Neural progenitor cell (in vitro differentiated cells): ENCODE measurements around the gene TRIM34. TPM values are rescaled to one million over a fixed set of nuclear protein-coding genes. Genes with fewer than 3 reads are reported as not detected.

Source experiments
- DNase-seq: peaks from one replicate; pipeline ENCODE4 v3.0.0-alpha.2; 2016; ENCODE audit warnings: low spot score
- H2AFZ ChIP-seq: fragments of 200-600 bp; sonication (generic); replicated peaks from 2 replicates; pipeline ENCODE4 v1.6.1; 2016; ENCODE audit warnings: antibody characterized with exemption
- H3F3A ChIP-seq: fragments of 200-600 bp; sonication (generic); 2 replicates; pipeline ENCODE4 v1.6.1; 2016; ENCODE audit warnings: antibody characterized with exemption, low read depth
- H3K27ac ChIP-seq: fragments of 200-600 bp; sonication (generic); 2 replicates; pipeline ENCODE4 v1.5.1; 2016; ENCODE audit warnings: mild to moderate bottlenecking
- H3K27me3 ChIP-seq: fragments of 200-600 bp; sonication (generic); 2 replicates; pipeline ENCODE4 v1.6.1; 2016; ENCODE audit warnings: mild to moderate bottlenecking, moderate library complexity
- H3K36me3 ChIP-seq: fragments of 200-600 bp; sonication (generic); 2 replicates; pipeline ENCODE4 v1.5.1; 2016
- H3K4me1 ChIP-seq: fragments of 200-600 bp; sonication (generic); 2 replicates; pipeline ENCODE4 v1.6.1; 2016; ENCODE audit warnings: mixed run types
- H3K4me2 ChIP-seq: fragments of 200-600 bp; sonication (generic); 2 replicates; pipeline ENCODE4 v1.6.1; 2016
- H3K4me3 ChIP-seq: fragments of 200-600 bp; sonication (generic); 2 replicates; pipeline ENCODE4 v1.5.1; 2016
- H3K79me2 ChIP-seq: fragments of 200-600 bp; sonication (generic); 2 replicates; pipeline ENCODE4 v1.6.1; 2016; ENCODE audit warnings: low read depth
- H3K9ac ChIP-seq: fragments of 200-600 bp; sonication (generic); 2 replicates; pipeline ENCODE4 v1.6.1; 2016
- H3K9me3 ChIP-seq: fragments of 200-600 bp; sonication (generic); 2 replicates; pipeline ENCODE4 v1.5.1; 2016; ENCODE audit warnings: low read depth
- H4K20me1 ChIP-seq: fragments of 200-600 bp; sonication (generic); 2 replicates; pipeline ENCODE4 v1.6.1; 2016; ENCODE audit warnings: low read depth
- H3K27ac Mint-ChIP-seq: 3 replicates; pipeline ENCODE4 v1.8.0; 2021; ENCODE audit warnings: mixed read lengths
- H3K27me3 Mint-ChIP-seq: 2 replicates; pipeline ENCODE4 v1.8.0; 2022; ENCODE audit warnings: low read depth, mild to moderate bottlenecking, inconsistent platforms, moderate library complexity, mixed read lengths; ENCODE audit not compliant: insufficient read depth
- H3K36me3 Mint-ChIP-seq: 3 replicates; pipeline ENCODE4 v1.8.0; 2021; ENCODE audit warnings: mixed read lengths
- H3K4me1 Mint-ChIP-seq: 3 replicates; pipeline ENCODE4 v1.8.0; 2021; ENCODE audit warnings: mixed read lengths
- H3K4me3 Mint-ChIP-seq: 3 replicates; pipeline ENCODE4 v1.8.0; 2021; ENCODE audit warnings: mild to moderate bottlenecking, moderate library complexity, mixed read lengths
- H3K9me3 Mint-ChIP-seq: 3 replicates; pipeline ENCODE4 v1.8.0; 2020; ENCODE audit warnings: mixed read lengths
- EZH2 ChIP-seq: fragments of 200-600 bp; sonication (generic); IDR thresholded peaks from 2 replicates; pipeline ENCODE4 v1.6.1; 2017; ENCODE audit warnings: antibody characterized with exemption, mild to moderate bottlenecking, moderate library complexity
- EZH2phosphoT487 ChIP-seq: fragments of 200-600 bp; sonication (generic); IDR thresholded peaks from 2 replicates; pipeline ENCODE4 v1.6.1; 2017; ENCODE audit warnings: antibody characterized with exemption
- total RNA-seq: library from RNA; depleted of rRNA; stranded (reverse); fragments of >200 nt; gene quantifications from 2 replicates; pipeline ENCODE4 v1.2.3, GENCODE V29; 2015; ENCODE audit warnings: low replicate concordance
- TF ChIP-seq, protein P1 (sequence below): fragments of 200-600 bp; sonication (generic); IDR thresholded peaks from 2 replicates; pipeline ENCODE4 v1.5.1; 2017; ENCODE audit warnings: antibody characterized with exemption, mild to moderate bottlenecking

Gene TRIM34
- total RNA-seq, 1 donor from 2014 or later: 4.5 TPM

DNA sequence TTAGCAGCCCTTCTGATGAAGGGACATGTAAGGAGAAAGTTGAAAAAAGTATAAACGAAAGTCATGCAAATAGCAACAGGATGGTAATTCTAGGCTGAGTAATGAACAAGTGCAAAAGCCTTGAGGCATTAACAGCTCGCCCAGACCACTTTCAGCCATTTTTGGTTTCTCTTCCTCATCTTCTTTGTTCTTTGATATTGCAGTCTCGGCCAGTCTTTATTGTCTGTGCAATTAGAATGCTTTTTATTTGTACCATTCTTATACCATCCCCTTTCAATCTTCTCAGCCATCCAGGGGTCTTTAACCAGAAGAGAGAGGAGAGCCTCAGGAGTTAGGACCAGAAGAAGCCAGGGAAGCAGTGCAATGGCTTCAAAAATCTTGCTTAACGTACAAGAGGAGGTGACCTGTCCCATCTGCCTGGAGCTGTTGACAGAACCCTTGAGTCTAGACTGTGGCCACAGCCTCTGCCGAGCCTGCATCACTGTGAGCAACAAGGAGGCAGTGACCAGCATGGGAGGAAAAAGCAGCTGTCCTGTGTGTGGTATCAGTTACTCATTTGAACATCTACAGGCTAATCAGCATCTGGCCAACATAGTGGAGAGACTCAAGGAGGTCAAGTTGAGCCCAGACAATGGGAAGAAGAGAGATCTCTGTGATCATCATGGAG, 7.3 kb downstream of the TRIM34 start:
- Histone ChIP-seq H4K20me1 (no peaks in the 10 kb centered on the region), H3K9ac (no peak overlapping the region), H3K9me3 (no peaks in the 10 kb centered on the region), H3K4me3 (no peak overlapping the region), H3K36me3 (no peaks in the 10 kb centered on the region), H3K4me2 (no peak overlapping the region), H3K27me3 (no peaks in the 10 kb centered on the region), H3K27ac (no peak overlapping the region), H3K4me1 (no peaks in the 10 kb centered on the region), H3F3A (no peaks in the 10 kb centered on the region), H3K79me2 (no peaks in the 10 kb centered on the region), H2AFZ (no peak overlapping the region)
- TF ChIP-seq EZH2phosphoT487 (no peak), EZH2 (no peak)
- TF ChIP-seq, protein P1, sequence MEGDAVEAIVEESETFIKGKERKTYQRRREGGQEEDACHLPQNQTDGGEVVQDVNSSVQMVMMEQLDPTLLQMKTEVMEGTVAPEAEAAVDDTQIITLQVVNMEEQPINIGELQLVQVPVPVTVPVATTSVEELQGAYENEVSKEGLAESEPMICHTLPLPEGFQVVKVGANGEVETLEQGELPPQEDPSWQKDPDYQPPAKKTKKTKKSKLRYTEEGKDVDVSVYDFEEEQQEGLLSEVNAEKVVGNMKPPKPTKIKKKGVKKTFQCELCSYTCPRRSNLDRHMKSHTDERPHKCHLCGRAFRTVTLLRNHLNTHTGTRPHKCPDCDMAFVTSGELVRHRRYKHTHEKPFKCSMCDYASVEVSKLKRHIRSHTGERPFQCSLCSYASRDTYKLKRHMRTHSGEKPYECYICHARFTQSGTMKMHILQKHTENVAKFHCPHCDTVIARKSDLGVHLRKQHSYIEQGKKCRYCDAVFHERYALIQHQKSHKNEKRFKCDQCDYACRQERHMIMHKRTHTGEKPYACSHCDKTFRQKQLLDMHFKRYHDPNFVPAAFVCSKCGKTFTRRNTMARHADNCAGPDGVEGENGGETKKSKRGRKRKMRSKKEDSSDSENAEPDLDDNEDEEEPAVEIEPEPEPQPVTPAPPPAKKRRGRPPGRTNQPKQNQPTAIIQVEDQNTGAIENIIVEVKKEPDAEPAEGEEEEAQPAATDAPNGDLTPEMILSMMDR: no peak
- no peak for DNase-seq
- Mint-ChIP-seq H3K9me3 (no peaks in the 10 kb centered on the region), H3K4me3 (no peak overlapping the region), H3K4me1 (no peaks in the 10 kb centered on the region), H3K36me3 (peaks cover 2% of the 10 kb centered on the region), H3K27ac (no peak overlapping the region), H3K27me3 (no peaks in the 10 kb centered on the region)

DNA sequence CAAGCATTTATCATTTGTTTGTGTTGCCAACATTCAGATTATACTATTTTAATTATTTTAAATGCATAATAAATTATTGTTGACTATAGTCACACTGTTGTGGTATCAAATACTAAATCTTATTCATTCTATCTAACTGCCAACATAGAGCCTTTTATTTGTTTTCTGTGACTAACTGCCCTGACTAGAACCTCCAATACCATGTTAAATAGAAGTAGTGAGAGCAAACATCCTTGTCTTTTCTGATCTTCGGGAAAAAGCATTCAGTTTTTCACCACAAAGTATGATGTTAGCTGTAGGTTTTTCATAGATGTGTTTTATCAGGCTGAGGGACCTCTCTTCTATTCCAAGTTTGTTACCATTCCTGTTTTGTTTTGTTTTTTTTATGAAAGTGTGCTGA, 15.2 kb downstream of the TRIM34 start:
- no peak overlapping the region for H3K4me2 ChIP-seq
- Mint-ChIP-seq H3K4me3 (no peak overlapping the region), H3K9me3 (no peaks in the 10 kb centered on the region), H3K27me3 (no peaks in the 10 kb centered on the region), H3K4me1 (no peaks in the 10 kb centered on the region), H3K27ac (no peak overlapping the region), H3K36me3 (no peaks in the 10 kb centered on the region)
- H3K9me3 ChIP-seq: no peaks in the 10 kb centered on the region
- H3K79me2 ChIP-seq: no peaks in the 10 kb centered on the region
- no peak for DNase-seq
- H3K36me3 ChIP-seq: no peaks in the 10 kb centered on the region
- H3K27ac ChIP-seq: no peak overlapping the region
- H2AFZ ChIP-seq: no peak overlapping the region
- H4K20me1 ChIP-seq: no peaks in the 10 kb centered on the region
- H3K27me3 ChIP-seq: no peaks in the 10 kb centered on the region
- H3F3A ChIP-seq: no peaks in the 10 kb centered on the region
- no peaks in the 10 kb centered on the region for H3K4me1 ChIP-seq
- H3K4me3 ChIP-seq: no peak overlapping the region
- no peak for TF ChIP-seq EZH2
- TF ChIP-seq, protein P1: no peak
- no peak for TF ChIP-seq EZH2phosphoT487
- H3K9ac ChIP-seq: no peak overlapping the region

DNA sequence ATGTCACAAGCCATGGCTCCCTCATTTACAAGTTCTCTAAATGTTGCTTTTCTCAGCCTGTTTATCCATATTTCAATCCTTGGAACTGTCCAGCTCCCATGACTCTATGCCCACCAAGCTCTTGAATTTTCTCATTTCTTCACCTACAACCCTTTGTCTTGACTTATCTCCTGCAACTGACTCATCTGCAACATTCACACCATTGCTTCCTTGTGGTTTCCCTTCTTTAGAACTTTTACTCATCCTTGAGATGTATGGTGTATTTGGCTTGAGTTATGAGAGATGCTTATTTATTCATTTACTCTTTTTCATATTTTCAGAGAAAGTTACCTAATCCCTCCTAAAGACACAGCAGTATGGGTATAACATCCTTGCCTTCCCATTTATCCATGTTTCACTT, 18.8 kb downstream of the TRIM34 start:
- H3K27me3 ChIP-seq: no peaks in the 10 kb centered on the region
- H3K9ac ChIP-seq: no peak overlapping the region
- no peaks in the 10 kb centered on the region for H3K4me1 ChIP-seq
- no peaks in the 10 kb centered on the region for H4K20me1 ChIP-seq
- H3K9me3 ChIP-seq: no peaks in the 10 kb centered on the region
- no peak overlapping the region for H3K27ac Mint-ChIP-seq
- H3K36me3 Mint-ChIP-seq: no peaks in the 10 kb centered on the region
- TF ChIP-seq, protein P1: no peak
- no peak for TF ChIP-seq EZH2
- no peak for TF ChIP-seq EZH2phosphoT487
- H2AFZ ChIP-seq: no peak overlapping the region
- no peak overlapping the region for H3K4me3 Mint-ChIP-seq
- no peak overlapping the region for H3K4me2 ChIP-seq
- no peak for DNase-seq
- H3F3A ChIP-seq: no peaks in the 10 kb centered on the region
- no peaks in the 10 kb centered on the region for H3K27me3 Mint-ChIP-seq
- no peaks in the 10 kb centered on the region for H3K4me1 Mint-ChIP-seq
- H3K27ac ChIP-seq: no peak overlapping the region
- no peak overlapping the region for H3K4me3 ChIP-seq
- H3K79me2 ChIP-seq: no peaks in the 10 kb centered on the region
- H3K9me3 Mint-ChIP-seq: no peaks in the 10 kb centered on the region
- H3K36me3 ChIP-seq: no peaks in the 10 kb centered on the region
